ENCODE measurements around the gene NFATC2.

DNA sequence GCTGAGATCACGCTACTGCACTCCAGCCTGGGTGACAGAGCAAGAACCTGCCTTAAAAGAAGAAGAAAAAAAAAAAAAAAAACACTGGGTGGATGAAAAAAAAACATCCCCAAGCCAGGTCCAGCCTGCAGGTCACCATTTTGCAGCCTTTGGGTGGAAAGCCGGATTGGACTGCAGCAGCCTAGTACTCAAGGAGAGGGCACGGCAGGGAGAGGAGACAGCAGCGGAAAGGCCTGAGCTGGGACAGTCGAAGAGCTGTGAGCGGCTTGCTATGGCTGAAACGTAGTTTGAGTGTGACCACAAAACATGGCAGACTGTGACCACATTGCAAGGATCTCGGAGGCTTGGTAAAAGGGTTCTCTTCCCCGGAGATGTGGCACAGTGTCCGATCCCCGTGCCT is 173.0 kb downstream of the NFATC2 start:
- TF ChIP-seq CTCF (conservative IDR thresholded peaks at IDR 0.05) (no peak), EZH2 (IDR thresholded peaks at IDR 0.05; ENCODE audit: low read depth) (no peak)

Measured in PC-9 (cell line).